Measurements from ENCODE around the gene CPLX1. TPM values are rescaled to one million over a fixed set of nuclear protein-coding genes. Genes with fewer than 3 reads are reported as not detected.
A peak's percentile ranks its signal among the peaks of the same experiment; 100 is the strongest.

CPLX1 gene
- total RNA-seq, 4 donors from 2014 or later = 0.12 to 0.34 (median 0.13) TPM; not detected in 1

GRCh38 chr4:742742-743311 is 83.1 kb downstream of the CPLX1 start:
- TF ChIP-seq POLR2A (IDR thresholded peaks at IDR 0.05) (no peak), CTCF (IDR thresholded peaks at IDR 0.05) (peak in 1 of 3 donors; percentile 43)
- 75 to 87% methylated on average over 16 to 21 of the region's 26 CpGs for WGBS, 2 donors
- intact Hi-C loops (cut with DNase I; ENCODE audit: low total_unique reads) = no loop called here
- no peak overlapping the region for H3K4me3 ChIP-seq (ENCODE audit: low read depth, poor library complexity, severe bottlenecking)
- no peak for DNase-seq (ENCODE audit: low spot score in 2 of 2)

- TF ChIP-seq CTCF (IDR thresholded peaks at IDR 0.05) (no peak), POLR2A (IDR thresholded peaks at IDR 0.05) (no peak)
- intact Hi-C loops (cut with DNase I; ENCODE audit: low total_unique reads) = no loop called here
- WGBS, 2 donors = 79 to 82% methylated on average over 21 of the region's 21 CpGs
- no peak for DNase-seq (ENCODE audit: low spot score in 2 of 2)
- no peak overlapping the region for H3K4me3 ChIP-seq (ENCODE audit: low read depth, poor library complexity, severe bottlenecking)
Measured at GRCh38 chr4:742096-742741, 83.7 kb downstream of the CPLX1 start.

- TF ChIP-seq CTCF (IDR thresholded peaks at IDR 0.05) = no peak
- no peak for TF ChIP-seq POLR2A (IDR thresholded peaks at IDR 0.05)
- 79 to 83% methylated on average over 19 of the region's 19 CpGs for WGBS, 2 donors
- intact Hi-C loops (cut with DNase I; ENCODE audit: low total_unique reads) = no loop called here
- DNase-seq (ENCODE audit: low spot score in 2 of 2) = no peak
- no peak overlapping the region for H3K4me3 ChIP-seq (ENCODE audit: low read depth, poor library complexity, severe bottlenecking)
Measured at GRCh38 chr4:740656-741282, 85.2 kb downstream of the CPLX1 start.

GRCh38 chr4:740011-740410 is 85.9 kb downstream of the CPLX1 start:
- 89 to 93% methylated on average over 12 of the region's 12 CpGs for WGBS, 2 donors
- DNase-seq (ENCODE audit: low spot score in 2 of 2) = no peak
- no peak overlapping the region for H3K4me3 ChIP-seq (ENCODE audit: low read depth, poor library complexity, severe bottlenecking)
- TF ChIP-seq POLR2A (IDR thresholded peaks at IDR 0.05) = no peak
- TF ChIP-seq CTCF (IDR thresholded peaks at IDR 0.05) = no peak
- intact Hi-C loops (cut with DNase I; ENCODE audit: low total_unique reads) = no loop called here

GRCh38 chr4:739569-739968 is 86.4 kb downstream of the CPLX1 start:
- no peak for TF ChIP-seq CTCF (IDR thresholded peaks at IDR 0.05)
- no peak for TF ChIP-seq POLR2A (IDR thresholded peaks at IDR 0.05)
- 95 to 96% methylated on average over 22 of the region's 22 CpGs for WGBS, 2 donors
- intact Hi-C loops (cut with DNase I; ENCODE audit: low total_unique reads) = no loop called here
- no peak overlapping the region for H3K4me3 ChIP-seq (ENCODE audit: low read depth, poor library complexity, severe bottlenecking)
- DNase-seq (ENCODE audit: low spot score in 2 of 2) = no peak
